Transverse colon (tissue), 4 donors: ENCODE measurements around the gene CLCA1.

Experiments used
- CTCF ChIP-seq, 5 experiments: fragments of 200-600 bp in 3 of 5; fragments of 450-650 bp in 2 of 5; sonication (generic) in 3 of 5; IDR thresholded peaks; 1 replicate in 2 of 5; 2 replicates in 3 of 5; pipeline ENCODE4 v1.5.1; 2016 to 2017; ENCODE audit warnings: antibody characterized with exemption in 5 of 5, inconsistent platforms in 3 of 5, mild to moderate bottlenecking in 2 of 5, moderate library complexity in 1 of 5
- EP300 ChIP-seq: sonication (generic); formaldehyde crosslinking; IDR thresholded peaks from one replicate; pipeline ENCODE4 v1.6.1; 2017; ENCODE audit warnings: antibody characterized with exemption, low read depth
- POLR2A ChIP-seq: fragments of 450-650 bp; IDR thresholded peaks from one replicate; pipeline ENCODE4 v1.6.1; 2016; ENCODE audit warnings: antibody characterized with exemption, mild to moderate bottlenecking, moderate library complexity
- POLR2AphosphoS5 ChIP-seq, 3 donors: sonication (generic); formaldehyde crosslinking; IDR thresholded peaks; one replicate each; pipeline ENCODE4 v1.6.1; 2016; ENCODE audit warnings: antibody characterized with exemption in 3 of 3

- TF ChIP-seq CTCF (IDR thresholded peaks at IDR 0.05) = no peak
- TF ChIP-seq POLR2A = no peak
- TF ChIP-seq EP300 = no peak
- TF ChIP-seq POLR2AphosphoS5 (IDR thresholded peaks at IDR 0.05) = no peak
Measured at GRCh38 chr1:86466109-86466844, 2.5 kb upstream of the CLCA1 start.
